Ovary (tissue), 9 donors: Measurements from ENCODE around the gene TLR1. TPM values are rescaled to one million over a fixed set of nuclear protein-coding genes. Genes with fewer than 3 reads are reported as not detected.
A peak's percentile ranks its signal among the peaks of the same experiment; 100 is the strongest.
"Not testable (repeated sequence)": the region's sequence is repeated elsewhere in the genome, so short reads cannot be mapped to it uniquely, and the experiment has no call there.

Source experiments
- DNase-seq, 5 donors: peaks; one replicate each; pipeline ENCODE4 v3.0.0-alpha.2; 2019 to 2020
- H3K27ac ChIP-seq, 2 donors: fragments of 200-600 bp; one replicate each; pipeline versions ENCODE4 v1.5.1 to v1.8.0; 2019 to 2022
- H3K27me3 ChIP-seq: fragments of 200-600 bp; one replicate; pipeline ENCODE4 v1.8.0; 2022
- H3K36me3 ChIP-seq: fragments of 200-600 bp; sonication (generic); one replicate; pipeline ENCODE4 v1.5.1; 2019
- H3K4me1 ChIP-seq: one replicate; pipeline ENCODE4 v1.8.1; 2013; ENCODE audit warnings: mild to moderate bottlenecking, moderate library complexity; ENCODE audit not compliant: insufficient read depth
- H3K4me3 ChIP-seq: fragments of 200-600 bp; sonication (generic); one replicate; pipeline ENCODE4 v1.5.1; 2017
- H3K9me3 ChIP-seq, 2 donors: fragments of 200-600 bp in 1 of 2; sonication (generic) in 1 of 2; one replicate each; pipeline versions ENCODE4 v1.5.1 to v1.8.1; 2013 to 2019; ENCODE audit warnings: mild to moderate bottlenecking in 1 of 2, moderate library complexity in 1 of 2
- EP300 ChIP-seq: sonication (generic); formaldehyde crosslinking; IDR thresholded peaks from one replicate; pipeline ENCODE4 v1.6.1; 2017; ENCODE audit warnings: antibody characterized with exemption
- POLR2A ChIP-seq: fragments of 450-650 bp; IDR thresholded peaks from one replicate; pipeline ENCODE4 v1.6.1; 2017; ENCODE audit warnings: antibody characterized with exemption, mild to moderate bottlenecking, moderate library complexity
- WGBS, 3 donors: extraction: QIAGEN DNeasy Blood & Tissue Kit in 1 of 3; methylation state at CpG; one replicate each; pipeline versions ENCODE4 v1.1.5 to v1.1.7; 2013 to 2017; 5-methylcytosine and 5-hydroxymethylcytosine counted together
- intact Hi-C, 4 donors: fragments of 100-400 bp; cut with DNase I; formaldehyde crosslinking; loops; one replicate each; pipeline versions ENCODE4 v1.11.0 to v1.15.1; 2022 to 2023
- polyA plus RNA-seq, 2 donors: library from polyadenylated mRNA; stranded (reverse); fragments of 200-250 nt in 1 of 2; fragments of 350-450 nt in 1 of 2; fragmentation: Illumina TruSeq in 1 of 2; extraction: RNeasy Lipid Tissue Mini Kit (QIAGEN cat#74804) in 1 of 2; gene quantifications; one replicate each; pipeline ENCODE4 v1.2.3, GENCODE V29; 2013 to 2014
- total RNA-seq, 7 donors: library from RNA; depleted of rRNA in 2 of 7; stranded (reverse); fragments of >200 nt in 2 of 7; fragmentation: NEBNext Ultra II Directional in 3 of 7; extraction: Animal tissue kit (Norgen Biotek cat#: 25700) in 3 of 7; gene quantifications; one replicate each; pipeline versions ENCODE4 v1.1.0 to v1.2.4, GENCODE V29; 2016 to 2023
- TF ChIP-seq, protein P1 (sequence below), 3 donors: fragments of 450-650 bp in 2 of 3; fragments of 200-600 bp in 1 of 3; IDR thresholded peaks; one replicate each; pipeline versions ENCODE4 v1.5.1 to v1.8.0; 2016 to 2022; ENCODE audit warnings: antibody characterized with exemption in 3 of 3, mild to moderate bottlenecking in 1 of 3
- donor health status: DM: no; HTN: no; CAD: no; lungs with moderate emphysema.
- donor health status: DM: no; HTN: no; CAD: no.
- donor health status: Bipolar disorder and iron deficiency.
- donor health status: DM: yes; HTN: yes; CAD: no.
- donor health status: DM: no; HTN: no; CAD: no.
- donor health status: DM: yes; HTN: yes; CAD: no.

The TLR1 gene
- total and polyA plus RNA-seq, 9 donors = 5.0 to 24.0 (median 10.1) TPM

GRCh38 chr4:38815885-38816782 is 11.5 kb upstream of the TLR1 start:
- 80 to 84% (median 82%) methylated on average over 3 of the region's 3 CpGs for WGBS, 3 donors
- no peak for DNase-seq

GRCh38 chr4:38814386-38814785 is 9.8 kb upstream of the TLR1 start:
- Histone ChIP-seq H3K27me3 (no peaks in the 10 kb centered on the region), H3K4me1 (no peaks in the 10 kb centered on the region), H3K4me3 (no peak overlapping the region), H3K36me3 (no peaks in the 10 kb centered on the region), H3K27ac (no peak overlapping the region), H3K9me3 (no peaks in the 10 kb centered on the region)
- WGBS, 3 donors = 83 to 89% (median 89%) methylated on average over 3 of the region's 3 CpGs
- TF ChIP-seq POLR2A = no peak
- no peak for TF ChIP-seq EP300
- TF ChIP-seq, protein P1, sequence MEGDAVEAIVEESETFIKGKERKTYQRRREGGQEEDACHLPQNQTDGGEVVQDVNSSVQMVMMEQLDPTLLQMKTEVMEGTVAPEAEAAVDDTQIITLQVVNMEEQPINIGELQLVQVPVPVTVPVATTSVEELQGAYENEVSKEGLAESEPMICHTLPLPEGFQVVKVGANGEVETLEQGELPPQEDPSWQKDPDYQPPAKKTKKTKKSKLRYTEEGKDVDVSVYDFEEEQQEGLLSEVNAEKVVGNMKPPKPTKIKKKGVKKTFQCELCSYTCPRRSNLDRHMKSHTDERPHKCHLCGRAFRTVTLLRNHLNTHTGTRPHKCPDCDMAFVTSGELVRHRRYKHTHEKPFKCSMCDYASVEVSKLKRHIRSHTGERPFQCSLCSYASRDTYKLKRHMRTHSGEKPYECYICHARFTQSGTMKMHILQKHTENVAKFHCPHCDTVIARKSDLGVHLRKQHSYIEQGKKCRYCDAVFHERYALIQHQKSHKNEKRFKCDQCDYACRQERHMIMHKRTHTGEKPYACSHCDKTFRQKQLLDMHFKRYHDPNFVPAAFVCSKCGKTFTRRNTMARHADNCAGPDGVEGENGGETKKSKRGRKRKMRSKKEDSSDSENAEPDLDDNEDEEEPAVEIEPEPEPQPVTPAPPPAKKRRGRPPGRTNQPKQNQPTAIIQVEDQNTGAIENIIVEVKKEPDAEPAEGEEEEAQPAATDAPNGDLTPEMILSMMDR (IDR thresholded peaks at IDR 0.05) = no peak
- intact Hi-C loops = no loop called here
- DNase-seq = no peak

More at GRCh38 chr4:38815885-38816782, 11.5 kb upstream of the TLR1 start:
- no peaks in the 10 kb centered on the region for H3K27me3 ChIP-seq
- no peaks in the 10 kb centered on the region for H3K9me3 ChIP-seq
- H3K4me1 ChIP-seq = no peaks in the 10 kb centered on the region
- intact Hi-C loops = no loop called here
- H3K27ac ChIP-seq = no peak overlapping the region
- no peak overlapping the region for H3K4me3 ChIP-seq
- no peaks in the 10 kb centered on the region for H3K36me3 ChIP-seq
- no peak for TF ChIP-seq POLR2A
- TF ChIP-seq, protein P1 (IDR thresholded peaks at IDR 0.05) = no peak
- TF ChIP-seq EP300 = no peak

DNA sequence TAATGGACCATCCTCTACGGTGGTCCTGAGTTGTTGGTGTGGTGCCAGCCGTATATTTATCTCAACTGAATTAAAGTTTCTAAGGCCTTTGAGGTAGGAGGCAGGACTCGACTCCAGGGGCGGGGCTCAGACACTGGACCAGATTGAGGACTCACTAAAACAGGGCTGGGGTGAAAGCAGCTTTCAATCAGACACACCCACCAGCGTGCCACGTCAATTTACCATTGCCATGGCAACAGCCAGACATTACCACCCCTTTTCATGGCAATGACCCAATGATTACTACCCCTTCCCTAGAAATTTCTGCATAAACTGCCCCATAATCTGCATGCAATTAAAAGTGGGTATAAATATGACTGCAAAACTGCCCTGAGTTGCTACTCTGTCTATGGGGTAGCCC is 6.7 kb upstream of the TLR1 start:
- Histone ChIP-seq H3K4me1 (no peaks in the 10 kb centered on the region), H3K4me3 (no peak overlapping the region), H3K27ac (no peak overlapping the region), H3K27me3 (no peaks in the 10 kb centered on the region), H3K36me3 (no peaks in the 10 kb centered on the region), H3K9me3 (no peaks in the 10 kb centered on the region)
- intact Hi-C loops = no loop called here
- no peak for TF ChIP-seq POLR2A
- TF ChIP-seq, protein P1 (IDR thresholded peaks at IDR 0.05) = no peak
- TF ChIP-seq EP300 = no peak
- DNase-seq = no peak
- WGBS, 3 donors = 80 to 84% (median 84%) methylated on average over 6 of the region's 6 CpGs

GRCh38 chr4:38807462-38807861 is 2.9 kb upstream of the TLR1 start:
- H3K4me1 ChIP-seq, H3K27ac ChIP-seq, H3K27me3 ChIP-seq, H3K9me3 ChIP-seq, DNase-seq, H3K4me3 ChIP-seq, intact Hi-C loops, H3K36me3 ChIP-seq: not testable (repeated sequence)
- WGBS, 3 donors = 90 to 99% methylated on average over 17 to 27 of the region's 29 CpGs; no CpG with 5 or more reads in 1 of the 3 donors

DNA sequence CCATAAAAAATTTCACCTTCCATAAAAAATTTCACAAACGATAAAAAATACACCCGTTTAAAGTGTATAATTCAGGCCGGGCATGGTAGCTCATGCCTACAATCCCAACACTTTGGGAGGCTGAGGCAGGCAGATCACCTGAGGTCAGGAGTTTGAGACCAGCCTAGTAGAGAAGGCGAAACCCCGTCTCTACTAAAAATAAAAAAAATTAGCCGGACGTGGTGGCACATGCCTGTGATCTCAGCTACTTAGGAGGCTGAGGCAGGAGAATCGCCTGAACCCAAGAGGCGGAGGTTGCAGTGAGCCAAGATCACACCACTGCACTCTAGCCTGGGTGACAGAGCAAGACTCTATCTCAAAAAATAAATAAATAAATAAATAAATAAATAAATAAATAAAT is 1.7 kb upstream of the TLR1 start:
- 73 to 93% (median 80%) methylated on average over 9 of the region's 9 CpGs for WGBS, 3 donors
- H3K27me3 ChIP-seq, H3K4me1 ChIP-seq, H3K36me3 ChIP-seq, H3K4me3 ChIP-seq, intact Hi-C loops, H3K9me3 ChIP-seq, DNase-seq: not testable (repeated sequence)
- peak overlapping the region in 1 of 2 donors; percentile 68 for H3K27ac ChIP-seq
